Measurements from ENCODE around the gene IPPK.

- TF ChIP-seq CTCF (conservative IDR thresholded peaks at IDR 0.05; ENCODE audit: low read depth, low read length) (no peak), EZH2 (IDR thresholded peaks at IDR 0.05; ENCODE audit: low read length, unreplicated experiment) (no peak)
Measured at GRCh38 chr9:92627651-92628050, 42.3 kb downstream of the IPPK start.
